Mucosa of descending colon (tissue), 3 donors: ENCODE measurements around the gene CLEC7A. TPM values are rescaled to one million over a fixed set of nuclear protein-coding genes. Genes with fewer than 3 reads are reported as not detected.

Source experiments
- ATAC-seq: fragments of 200-7000 bp; cut with Tn5 transposase; one replicate; pipeline ENCODE4 v1.9.1; 2020; ENCODE audit warnings: mild to moderate bottlenecking, moderate library complexity
- DNase-seq, 3 donors: peaks; one replicate each; pipeline ENCODE4 v3.0.0-alpha.2; 2020
- H3K36me3 ChIP-seq: fragments of 200-600 bp; one replicate; pipeline ENCODE4 v1.8.0; 2021; ENCODE audit warnings: low read depth, mild to moderate bottlenecking
- H3K4me1 ChIP-seq: fragments of 200-600 bp; one replicate; pipeline ENCODE4 v1.8.0; 2021; ENCODE audit warnings: low read depth, mild to moderate bottlenecking
- H3K4me3 ChIP-seq: fragments of 200-600 bp; one replicate; pipeline ENCODE4 v1.8.0; 2021; ENCODE audit warnings: mild to moderate bottlenecking
- H3K9me3 ChIP-seq: fragments of 200-600 bp; one replicate; pipeline ENCODE4 v1.8.0; 2021; ENCODE audit warnings: mild to moderate bottlenecking
- CTCF ChIP-seq: fragments of 200-600 bp; IDR thresholded peaks from one replicate; pipeline ENCODE4 v1.8.0; 2022; ENCODE audit warnings: antibody characterized with exemption, mild to moderate bottlenecking
- intact Hi-C, 2 donors: fragments of 100-400 bp; cut with DNase I in 1 of 2; cut with micrococcal nuclease in 1 of 2; formaldehyde crosslinking; loops; one replicate each; pipeline versions ENCODE4 v1.11.0 to v1.11.1; 2022; cut with DNase I, micrococcal nuclease
- total RNA-seq, 3 donors: library from RNA; stranded (reverse); fragmentation: NEBNext Ultra II Directional in 2 of 3; extraction: Animal tissue kit (Norgen Biotek cat#: 25700) in 2 of 3; gene quantifications; one replicate each; pipeline versions ENCODE4 v1.2.1 to v1.2.4, GENCODE V29; 2021 to 2023
- donor health status: DM: no; HTN: no; CAD: no; lungs with moderate emphysema.
- donor health status: DM: no; HTN: no; CAD: no.
- donor health status: DM: no; HTN: yes; CAD: no.

The CLEC7A gene
- total RNA-seq, 3 donors from 2014 or later = 3.1 to 12.0 (median 6.3) TPM

GRCh38 chr12:10115311-10115710 lies 14.7 kb downstream of the CLEC7A start:
- DNase-seq (no peak), ATAC-seq (no peak)
- TF ChIP-seq CTCF = no peak
- Histone ChIP-seq H3K36me3 (no peaks in the 10 kb centered on the region), H3K4me1 (no peaks in the 10 kb centered on the region), H3K9me3 (no peaks in the 10 kb centered on the region), H3K4me3 (no peak overlapping the region)
- intact Hi-C loops = no loop called here

- ATAC-seq (no peak), DNase-seq (no peak)
- H3K36me3 ChIP-seq = no peaks in the 10 kb centered on the region
- no peak for TF ChIP-seq CTCF
- intact Hi-C loops = no loop called here
- no peaks in the 10 kb centered on the region for H3K9me3 ChIP-seq
- no peaks in the 10 kb centered on the region for H3K4me1 ChIP-seq
- H3K4me3 ChIP-seq = no peak overlapping the region
These were observed 16.1 kb downstream of the CLEC7A start for GRCh38 chr12:10113920-10114319.

GRCh38 chr12:10113075-10113474 lies 16.9 kb downstream of the CLEC7A start:
- Histone ChIP-seq H3K36me3 (no peaks in the 10 kb centered on the region), H3K4me3 (no peak overlapping the region), H3K4me1 (no peaks in the 10 kb centered on the region), H3K9me3 (no peaks in the 10 kb centered on the region)
- no peak for TF ChIP-seq CTCF
- no peak for ATAC-seq
- no peak for DNase-seq
- intact Hi-C loops = no loop called here

- intact Hi-C loops = no loop called here
- no peak overlapping the region for H3K4me3 ChIP-seq
- no peak for TF ChIP-seq CTCF
- no peaks in the 10 kb centered on the region for H3K36me3 ChIP-seq
- H3K9me3 ChIP-seq = no peaks in the 10 kb centered on the region
- H3K4me1 ChIP-seq = no peaks in the 10 kb centered on the region
- ATAC-seq = no peak
- DNase-seq = no peak
These were observed 18.5 kb downstream of the CLEC7A start for GRCh38 chr12:10111451-10111850.

GRCh38 chr12:10110256-10110844 lies 19.6 kb downstream of the CLEC7A start:
- Histone ChIP-seq H3K9me3 (no peaks in the 10 kb centered on the region), H3K36me3 (no peaks in the 10 kb centered on the region), H3K4me1 (no peaks in the 10 kb centered on the region), H3K4me3 (no peak overlapping the region)
- ATAC-seq = no peak
- no peak for TF ChIP-seq CTCF
- DNase-seq = no peak
- intact Hi-C loops = no loop called here

- TF ChIP-seq CTCF = no peak
- Histone ChIP-seq H3K9me3 (no peaks in the 10 kb centered on the region), H3K4me3 (no peak overlapping the region), H3K4me1 (no peaks in the 10 kb centered on the region), H3K36me3 (no peaks in the 10 kb centered on the region)
- DNase-seq (peak in 1 of 3 donors; percentile 10), ATAC-seq (peak; percentile 36)
- intact Hi-C loops = no loop called here
These were observed 27.7 kb downstream of the CLEC7A start for GRCh38 chr12:10102322-10102721.
